HepG2 (cell line): ENCODE results near the gene ARHGEF10L. TPM values are rescaled to one million over a fixed set of nuclear protein-coding genes. Genes with fewer than 3 reads are reported as not detected.

ENCODE experiments used
- ATAC-seq: fragments of 200-7000 bp; cut with Tn5 transposase; 3 replicates; pipeline ENCODE4 v1.9.1; 2020; ENCODE audit warnings: mild to moderate bottlenecking, moderate library complexity
- BruUV-seq: library from RNA; stranded (reverse); fragments of 400-500 nt; replicated peaks from 2 replicates; lab custom pipeline; 2021; lab: Mats Ljungman, UMichigan
- CTCF ChIA-PET: fragments of 300-600 bp; formaldehyde crosslinking; extraction: SDS; loops from one replicate; lab custom pipeline; 2021; ENCODE audit warnings: low total read pairs, inconsistent platforms, low intra/inter-chr PET ratio; lab: Yijun Ruan, JAX
- POLR2A ChIA-PET: fragments of 350-600 bp; sonication (Branson Sonifier 250); formaldehyde crosslinking; loops from one replicate; lab custom pipeline; 2020; ENCODE audit warnings: antibody characterized with exemption, inconsistent platforms; lab: Yijun Ruan, JAX
- DNase-seq: peaks from one replicate; pipeline ENCODE4 v3.0.0-alpha.2; 2015; ENCODE audit warnings: low spot score
- FAIRE-seq: peaks from 3 replicates; lab custom pipeline; 2011; peaks lifted over from hg19 to GRCh38; lab: Jason Lieb, UNC
- H2AFZ ChIP-seq: one replicate; pipeline ENCODE4 v1.6.1; 2011; ENCODE audit warnings: low read length, inconsistent platforms
- H3K27ac ChIP-seq: fragments of 300-600 bp; 3 replicates; pipeline ENCODE4 v1.8.0; 2011; ENCODE audit warnings: mixed run types, mild to moderate bottlenecking, mixed read lengths, low read length, inconsistent platforms; ENCODE audit not compliant: insufficient read depth; ENCODE audit errors: extremely low read length
- H3K27me3 ChIP-seq, 2 experiments: fragments of 200-600 bp in 1 of 2; 2 replicates in 1 of 2; 3 replicates in 1 of 2; pipeline versions ENCODE4 v1.6.0 to v1.8.0; 2011; ENCODE audit warnings: low read length in 2 of 2, mild to moderate bottlenecking in 2 of 2, moderate library complexity in 2 of 2, inconsistent platforms in 1 of 2; ENCODE audit not compliant: insufficient read depth in 2 of 2, control insufficient read depth in 1 of 2
- H3K36me3 ChIP-seq, 2 experiments: fragments of 200-600 bp in 1 of 2; replicated peaks in 1 of 2; 2 replicates in 1 of 2; 3 replicates in 1 of 2; pipeline versions ENCODE4 v1.5.1 to v1.8.0; 2011; ENCODE audit warnings: low read length in 2 of 2, inconsistent platforms in 1 of 2; ENCODE audit not compliant: insufficient read depth in 2 of 2, control insufficient read depth in 1 of 2
- H3K4me1 ChIP-seq: 2 replicates; pipeline ENCODE4 v1.5.1; 2012; ENCODE audit warnings: low read length, inconsistent platforms; ENCODE audit not compliant: insufficient read depth
- H3K4me2 ChIP-seq: 2 replicates; pipeline ENCODE4 v1.6.0; 2011; ENCODE audit warnings: low read depth, low read length, inconsistent platforms
- H3K4me3 ChIP-seq, 3 experiments: fragments of 200-600 bp in 1 of 3; sonication (generic), shearing (Covaris generic) in 1 of 3; replicated peaks in 1 of 3; 2 replicates each; pipeline ENCODE4 v1.5.1; 2011 to 2016; ENCODE audit warnings: low read length in 3 of 3, inconsistent platforms in 2 of 3, low read depth in 2 of 3, mild to moderate bottlenecking in 2 of 3, control low read depth in 1 of 3, mixed read lengths in 1 of 3; ENCODE audit not compliant: insufficient read depth in 1 of 3
- H3K79me2 ChIP-seq: one replicate; pipeline ENCODE4 v1.6.1; 2011; ENCODE audit warnings: low read length, inconsistent platforms; ENCODE audit not compliant: insufficient read depth
- H3K9ac ChIP-seq: 2 replicates; pipeline ENCODE4 v1.6.0; 2011; ENCODE audit warnings: mild to moderate bottlenecking, low read depth, low read length, inconsistent platforms; ENCODE audit not compliant: insufficient read depth
- H3K9me3 ChIP-seq: 2 replicates; pipeline ENCODE4 v1.5.1; 2012; ENCODE audit warnings: mild to moderate bottlenecking, low read length
- H4K20me1 ChIP-seq: 2 replicates; pipeline ENCODE4 v1.6.0; 2011; ENCODE audit warnings: inconsistent platforms, mild to moderate bottlenecking, low read length, moderate library complexity; ENCODE audit not compliant: insufficient read depth
- AKAP8 ChIP-seq: sonication (generic); formaldehyde crosslinking; IDR thresholded peaks from 2 replicates; pipeline ENCODE4 v1.5.1; 2020; ENCODE audit warnings: mild to moderate bottlenecking, missing genetic modification reagents
- ATF6 ChIP-seq: sonication (generic); formaldehyde crosslinking; conservative IDR thresholded peaks from 2 replicates; pipeline ENCODE4 v1.4.0; 2020; ENCODE audit warnings: missing genetic modification reagents
- FIP1L1 ChIP-seq: fragments of 200-400 bp; formaldehyde crosslinking; IDR thresholded peaks from 2 replicates; pipeline ENCODE4 v1.6.1; 2018; ENCODE audit warnings: low read depth, mild to moderate bottlenecking, low read length, moderate library complexity, borderline replicate concordance; ENCODE audit not compliant: insufficient read depth
- IRF2 ChIP-seq: IDR thresholded peaks from 2 replicates; pipeline ENCODE4 v1.6.1; 2018; ENCODE audit warnings: missing genetic modification reagents, missing compliant biosample characterization
- KDM5A ChIP-seq: fragments of 200-600 bp; sonication (generic); IDR thresholded peaks from 2 replicates; pipeline ENCODE4 v1.7.0; 2018; ENCODE audit warnings: antibody characterized with exemption, mild to moderate bottlenecking, low read length, borderline replicate concordance
- MED8 ChIP-seq: sonication (generic); formaldehyde crosslinking; IDR thresholded peaks from 2 replicates; pipeline ENCODE4 v1.8.1; 2023; ENCODE audit warnings: mild to moderate bottlenecking, missing genetic modification reagents; ENCODE audit not compliant: insufficient replicate concordance
- RORA ChIP-seq: sonication (generic); formaldehyde crosslinking; IDR thresholded peaks from 2 replicates; pipeline ENCODE4 v1.5.0; 2020; ENCODE audit warnings: mild to moderate bottlenecking, missing genetic modification reagents, moderate library complexity
- ZBTB38 ChIP-seq: sonication (generic); formaldehyde crosslinking; IDR thresholded peaks from 2 replicates; pipeline ENCODE4 v1.5.1; 2020; ENCODE audit warnings: mild to moderate bottlenecking, missing genetic modification reagents
- ZC3H13 ChIP-seq: sonication (generic); formaldehyde crosslinking; IDR thresholded peaks from 2 replicates; pipeline ENCODE4 v1.8.1; 2023; ENCODE audit warnings: mild to moderate bottlenecking, missing genetic modification reagents, moderate library complexity
- ZNF256 ChIP-seq: sonication (generic); formaldehyde crosslinking; conservative IDR thresholded peaks from 2 replicates; pipeline ENCODE4 v1.4.0; 2020; ENCODE audit warnings: missing genetic modification reagents
- ZNF335 ChIP-seq: sonication (generic); formaldehyde crosslinking; IDR thresholded peaks from 2 replicates; pipeline ENCODE4 v1.4.0; 2020; ENCODE audit warnings: missing genetic modification reagents
- ZNF44 ChIP-seq: sonication (generic); formaldehyde crosslinking; IDR thresholded peaks from 2 replicates; pipeline ENCODE4 v1.5.1; 2020; ENCODE audit warnings: mild to moderate bottlenecking, missing genetic modification reagents
- ZNF557 ChIP-seq: sonication (generic); formaldehyde crosslinking; IDR thresholded peaks from 2 replicates; pipeline ENCODE4 v1.4.0; 2020; ENCODE audit warnings: missing genetic modification reagents
- ZNF644 ChIP-seq: IDR thresholded peaks from 2 replicates; pipeline ENCODE4 v1.6.1; 2016; ENCODE audit warnings: low read depth
- ZSCAN20 ChIP-seq: sonication (generic); formaldehyde crosslinking; IDR thresholded peaks from 2 replicates; pipeline ENCODE4 v1.4.0; 2020; ENCODE audit warnings: missing genetic modification reagents, mild to moderate bottlenecking, borderline replicate concordance
- WGBS: methylation state at CpG from one replicate; pipeline ENCODE4 v1.1.6; 2017; ENCODE audit warnings: low lambda C conversion rate; 5-methylcytosine and 5-hydroxymethylcytosine counted together
- in situ Hi-C: cut with HindIII; loops from 2 replicates; pipeline ENCODE4 v1.10.0; 2017; ENCODE audit warnings: low pct_unique_long_range_greater_than_20kb; ENCODE audit not compliant: extremely low pct_ligation_motif_present
- intact Hi-C: fragments of 100-400 bp; cut with micrococcal nuclease; formaldehyde crosslinking; loops from one replicate; pipeline ENCODE4 v1.10.0; 2022; ENCODE audit not compliant: unreplicated experiment
- polyA plus RNA-seq, 8 experiments: library from polyadenylated mRNA; depleted of rRNA in 3 of 8; stranded (reverse) in 7 of 8; unstranded in 1 of 8; fragments of >200 nt; fragmentation: Illumina TruSeq in 4 of 8; extraction: Trizol in 4 of 8; gene quantifications; 2 replicates each; pipeline versions ENCODE4 v1.2.1 to v1.2.3, GENCODE V29; 2011 to 2016; ENCODE audit warnings: low read depth in 4 of 8, missing spikeins in 1 of 8, mixed read lengths in 1 of 8; ENCODE audit not compliant: insufficient read depth in 1 of 8
- total RNA-seq, 5 experiments: library from RNA; depleted of rRNA; stranded (reverse); fragments of >200 nt; fragmentation: Illumina TruSeq; extraction: Trizol; gene quantifications; 2 replicates each; pipeline ENCODE4 v1.2.3, GENCODE V29; 2016; ENCODE audit warnings: low read depth in 1 of 5

The ARHGEF10L gene
- total and polyA plus RNA-seq, 2 of the 13 experiments (the other 11 are each of a cell fraction or from before 2014, with no cell fraction given): 46.5 to 78.3 TPM

DNA sequence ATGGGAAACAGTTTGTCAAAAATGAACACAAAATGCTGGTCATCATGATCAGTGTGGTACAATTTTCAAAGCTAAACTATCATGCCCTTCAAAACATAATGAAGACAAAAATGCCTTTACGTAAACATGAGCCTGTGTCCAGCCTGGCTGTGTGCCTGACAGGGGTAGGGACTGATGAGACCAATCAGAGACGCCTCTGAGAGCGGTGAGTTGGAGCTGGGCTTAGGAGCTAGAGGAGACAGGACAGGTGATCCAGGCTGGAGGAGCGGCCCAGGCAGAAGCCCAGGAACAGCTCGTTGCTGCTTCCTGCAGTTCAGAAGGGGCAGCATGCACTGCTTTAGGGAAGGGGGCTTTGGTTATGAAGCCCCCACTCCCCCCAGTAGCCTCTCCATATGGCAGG lies 70.0 kb downstream of the ARHGEF10L start:
- FAIRE-seq: no peak
- POLR2A ChIA-PET: interaction anchor here (1.5 kb wide), 1 partner anchor 34 kb away, joined by 4 read pairs; no protein-coding TSS in a partner anchor
- H3K9ac ChIP-seq: no peak overlapping the region
- peaks cover 21% of the 10 kb centered on the region for H3K4me1 ChIP-seq
- in situ Hi-C loops: loop anchor here (5.0 kb wide), 1 partner anchor 107 kb away; no protein-coding TSS in a partner anchor
- H3K4me2 ChIP-seq: no peak overlapping the region
- WGBS: 100% methylated on average over 5 of the region's 5 CpGs
- H3K9me3 ChIP-seq: no peaks in the 10 kb centered on the region
- BruUV-seq: no TSS peak
- H4K20me1 ChIP-seq: peaks cover 7% of the 10 kb centered on the region; the same call in 1 of the 2 replicates
- no peak overlapping the region for H3K4me3 ChIP-seq
- no peak overlapping the region for H3K27ac ChIP-seq
- TF ChIP-seq ZNF335 (CRISPR knock-in tag) (no peak), RORA (no peak), KDM5A (no peak), IRF2 (CRISPR knock-in tag) (no peak), FIP1L1 (no peak), ZNF644 (CRISPR knock-in tag) (no peak), ATF6 (no peak), ZSCAN20 (CRISPR knock-in tag) (no peak), ZC3H13 (CRISPR knock-in tag) (no peak), ZNF44 (no peak), ZNF256 (no peak), MED8 (no peak), ZBTB38 (no peak), ZNF557 (CRISPR knock-in tag) (no peak), AKAP8 (CRISPR knock-in tag) (no peak)
- TF ChIP-seq, all 625 proteins: peak for 0
- CTCF ChIA-PET: no interaction called here
- no peaks in the 10 kb centered on the region for H3K27me3 ChIP-seq
- no peak for ATAC-seq
- intact Hi-C loops: no loop called here
- no peak for DNase-seq
- no peak overlapping the region for H2AFZ ChIP-seq
- H3K36me3 ChIP-seq: peaks cover 37 to 87% of the 10 kb centered on the region in 2 experiments
- no peaks in the 10 kb centered on the region for H3K79me2 ChIP-seq
